ENCODE data around the gene EEF1AKMT4. TPM values are rescaled to one million over a fixed set of nuclear protein-coding genes. Genes with fewer than 3 reads are reported as not detected.
A peak's percentile ranks its signal among the peaks of the same experiment; 100 is the strongest.

Gene EEF1AKMT4
- total and polyA plus RNA-seq, 2 of the 8 experiments (the other 6 are each of a cell fraction or from before 2014, with no cell fraction given), result 9.3 to 30.1 TPM

DNA sequence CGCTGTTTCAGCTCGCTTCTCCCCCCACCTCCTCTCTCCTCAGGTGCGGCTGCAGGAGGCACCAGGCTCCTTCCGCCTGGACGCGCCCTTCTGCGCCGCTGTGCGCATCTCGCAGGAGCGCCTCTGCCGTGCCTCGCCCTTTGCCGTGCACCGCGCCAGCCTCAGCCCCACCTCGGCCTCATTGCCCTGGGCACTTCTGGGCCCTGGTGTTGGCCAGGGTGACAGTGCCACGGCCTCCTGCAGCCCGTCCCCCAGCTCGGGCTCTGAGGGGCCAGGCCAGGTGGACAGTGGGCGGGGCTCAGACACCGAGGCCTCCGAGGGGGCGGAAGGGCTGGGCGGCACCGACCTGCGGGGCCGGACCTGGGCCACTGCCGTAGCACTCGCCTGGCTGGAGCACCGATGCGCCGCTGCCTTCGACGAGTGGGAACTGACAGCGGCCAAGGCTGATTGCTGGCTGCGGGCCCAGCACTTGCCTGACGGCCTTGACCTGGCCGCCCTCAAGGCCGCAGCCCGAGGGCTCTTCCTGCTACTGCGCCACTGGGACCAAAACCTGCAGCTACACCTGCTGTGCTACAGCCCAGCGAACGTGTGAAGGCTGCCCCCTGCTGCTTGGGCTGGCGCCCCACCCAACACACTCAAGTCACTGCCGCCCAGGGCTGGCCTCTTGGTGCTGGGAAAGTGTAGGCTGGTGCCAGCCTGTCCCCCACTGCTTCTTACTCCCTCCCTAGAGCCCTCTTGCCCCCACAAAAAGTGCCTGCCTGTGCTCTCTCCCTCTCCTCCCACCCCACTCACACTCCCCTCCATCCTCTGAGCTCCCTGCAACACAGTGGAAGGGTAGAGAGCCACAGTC lies 7.8 kb upstream of the EEF1AKMT4 start:
- Histone ChIP-seq H3K79me2 (ENCODE audit: control insufficient read depth in 1 of 2, insufficient read depth in 2 of 2, low read length in 2 of 2) (no peaks in the 10 kb centered on the region), H2AFZ (ENCODE audit: low read length) (no peak overlapping the region), H2BK12ac (ENCODE audit: low read depth, low read length) (no peak overlapping the region), H4K5ac (ENCODE audit: insufficient read length, low read depth, low read length) (no peak overlapping the region), H2BK120ac (replicated peaks; ENCODE audit: low read depth, low read length) (no peak overlapping the region), H4K91ac (replicated peaks; ENCODE audit: insufficient read length, low read length) (no peak overlapping the region), H2BK5ac (ENCODE audit: low read depth, low read length) (no peak overlapping the region), H2AK5ac (ENCODE audit: low read depth, low read length) (no peak overlapping the region), H3K79me1 (ENCODE audit: low read depth, low read length) (peaks cover 2% of the 10 kb centered on the region), H4K8ac (ENCODE audit: extremely low read depth, insufficient read depth, low read length) (peak overlapping the region; percentile 31; the same call in 1 of the 2 replicates), H3K56ac (replicated peaks; ENCODE audit: insufficient read length, low read depth, low read length) (no peak overlapping the region), H3K4me1 (replicated peaks in 1 of 4; ENCODE audit: control insufficient read depth in 3 of 4, insufficient read depth in 4 of 4, low read length in 3 of 4) (peaks cover 0 to 5% (median 1%) of the 10 kb centered on the region in 4 experiments; a peak in 3 of 7 replicates), H3K9ac (replicated peaks in 1 of 4; ENCODE audit: extremely low read depth in 1 of 4, low read depth in 3 of 4, low read length in 3 of 4) (0 out of 7 replicates have a peak overlapping the region, but pooled peaks of 1 of the 4 experiments have one; percentile 4), H4K20me1 (replicated peaks in 1 of 2; ENCODE audit: control insufficient read depth in 1 of 2, insufficient read depth in 2 of 2, low read length in 2 of 2) (peaks cover 8 to 16% of the 10 kb centered on the region in 2 experiments), H3K36me3 (ENCODE audit: control insufficient read depth in 2 of 4, insufficient read depth in 4 of 4, low read length in 3 of 4) (peaks cover 13 to 34% (median 23%) of the 10 kb centered on the region in 4 experiments; a peak in 7 of 8 replicates), H3K4me3 (ENCODE audit: extremely low read depth in 1 of 4, insufficient read depth in 2 of 4, low read depth in 3 of 4, low read length in 4 of 4) (peak overlapping the region in 3 of 4 experiments; percentile 26 to 54 (median 42); a peak in 6 of 8 replicates), H3K4ac (replicated peaks; ENCODE audit: insufficient read length, low read depth, low read length) (no peak overlapping the region), H2BK15ac (ENCODE audit: low read length) (no peak overlapping the region), H3K18ac (ENCODE audit: extremely low read depth, low read length) (no peak overlapping the region; the same call in 1 of the 2 replicates), H3K14ac (ENCODE audit: insufficient read length) (no peak overlapping the region), H3K9me3 (ENCODE audit: insufficient read depth in 2 of 2, low read depth in 1 of 2, low read length in 1 of 2) (no peaks in the 10 kb centered on the region), H3K27ac (ENCODE audit: low read depth, low read length) (no peak overlapping the region), H3K23me2 (ENCODE audit: low read depth, low read length) (no peaks in the 10 kb centered on the region; the same call in 1 of the 2 replicates), H3K4me2 (ENCODE audit: insufficient read depth in 1 of 2, low read depth in 2 of 2, low read length in 2 of 2) (peak overlapping the region; percentile 37 to 82), H3K23ac (ENCODE audit: insufficient read length) (no peak overlapping the region), H3K27me3 (replicated peaks in 1 of 4; ENCODE audit: control insufficient read depth in 3 of 4, extremely low read depth in 1 of 4, insufficient read depth in 3 of 4, low read length in 3 of 4) (no peaks in the 10 kb centered on the region; a peak in 2 of 7 replicates), H2BK20ac (ENCODE audit: low read length) (no peak overlapping the region)
- WGBS, 2 experiments (ENCODE audit: extremely low coverage in 1 of 2, insufficient coverage in 1 of 2, insufficient read length in 1 of 2, insufficient replicate concordance in 2 of 2, low coverage in 1 of 2, low lambda C conversion rate in 2 of 2, missing lambda C conversion rate in 1 of 2), result 16% methylated on average over 38 of the region's 46 CpGs; no CpG with 5 or more reads in 1 of the 2 experiments
- ChIA-PET CTCF (ENCODE audit: partially characterized antibody) (interaction anchor here (0.7 to 8.9 kb wide), 16 partner anchors 8 to 97 kb away, joined by 3 to 183 read pairs (median 5); partner anchors contain the start of genes EEF1AKMT4 and VWA5B2), POLR2A (ENCODE audit: partially characterized antibody) (interaction anchor here (0.6 to 3.4 kb wide), 14 partner anchors 9 to 97 kb away, joined by 3 to 13 read pairs (median 5); partner anchors contain the start of genes CAMK2N2 and EEF1AKMT4)
- FAIRE-seq (no peak), DNase-seq (ENCODE audit: low read depth in 1 of 2, low spot score in 2 of 2) (peak in 1 of 2 experiments; percentile 57)
- TF ChIP-seq, protein P1, sequence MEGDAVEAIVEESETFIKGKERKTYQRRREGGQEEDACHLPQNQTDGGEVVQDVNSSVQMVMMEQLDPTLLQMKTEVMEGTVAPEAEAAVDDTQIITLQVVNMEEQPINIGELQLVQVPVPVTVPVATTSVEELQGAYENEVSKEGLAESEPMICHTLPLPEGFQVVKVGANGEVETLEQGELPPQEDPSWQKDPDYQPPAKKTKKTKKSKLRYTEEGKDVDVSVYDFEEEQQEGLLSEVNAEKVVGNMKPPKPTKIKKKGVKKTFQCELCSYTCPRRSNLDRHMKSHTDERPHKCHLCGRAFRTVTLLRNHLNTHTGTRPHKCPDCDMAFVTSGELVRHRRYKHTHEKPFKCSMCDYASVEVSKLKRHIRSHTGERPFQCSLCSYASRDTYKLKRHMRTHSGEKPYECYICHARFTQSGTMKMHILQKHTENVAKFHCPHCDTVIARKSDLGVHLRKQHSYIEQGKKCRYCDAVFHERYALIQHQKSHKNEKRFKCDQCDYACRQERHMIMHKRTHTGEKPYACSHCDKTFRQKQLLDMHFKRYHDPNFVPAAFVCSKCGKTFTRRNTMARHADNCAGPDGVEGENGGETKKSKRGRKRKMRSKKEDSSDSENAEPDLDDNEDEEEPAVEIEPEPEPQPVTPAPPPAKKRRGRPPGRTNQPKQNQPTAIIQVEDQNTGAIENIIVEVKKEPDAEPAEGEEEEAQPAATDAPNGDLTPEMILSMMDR (IDR thresholded peaks at IDR 0.05; ENCODE audit: control extremely low read depth in 1 of 3, insufficient read depth in 1 of 3, low read depth in 1 of 3, low read length in 3 of 3), result peak in 2 of 3 experiments; percentile 41 to 56; a peak in 3 of 4 replicates
- TF ChIP-seq SRF (IDR thresholded peaks at IDR 0.05; ENCODE audit: low read depth, low read length) (no peak), RAD21 (IDR thresholded peaks at IDR 0.05 in 1 of 2, conservative IDR thresholded peaks at IDR 0.05 in 1 of 2; ENCODE audit: low read depth in 2 of 2, low read length in 2 of 2) (peak; percentile 45 to 65), SIRT6 (IDR thresholded peaks at IDR 0.05; ENCODE audit: low read length) (no peak), RBBP5 (IDR thresholded peaks at IDR 0.05; ENCODE audit: borderline replicate concordance, low read depth, low read length) (0 out of 2 replicates have a peak, but pooled peaks have one; percentile 32)

Data from H1 (cell line).